ENCODE measurements around the gene MRPL12. TPM values are rescaled to one million over a fixed set of nuclear protein-coding genes. Genes with fewer than 3 reads are reported as not detected.

The MRPL12 gene
- total and polyA plus RNA-seq, 2 of the 13 experiments (the other 11 are each of a cell fraction or from before 2014, with no cell fraction given), result 39.1 to 94.1 TPM

DNA sequence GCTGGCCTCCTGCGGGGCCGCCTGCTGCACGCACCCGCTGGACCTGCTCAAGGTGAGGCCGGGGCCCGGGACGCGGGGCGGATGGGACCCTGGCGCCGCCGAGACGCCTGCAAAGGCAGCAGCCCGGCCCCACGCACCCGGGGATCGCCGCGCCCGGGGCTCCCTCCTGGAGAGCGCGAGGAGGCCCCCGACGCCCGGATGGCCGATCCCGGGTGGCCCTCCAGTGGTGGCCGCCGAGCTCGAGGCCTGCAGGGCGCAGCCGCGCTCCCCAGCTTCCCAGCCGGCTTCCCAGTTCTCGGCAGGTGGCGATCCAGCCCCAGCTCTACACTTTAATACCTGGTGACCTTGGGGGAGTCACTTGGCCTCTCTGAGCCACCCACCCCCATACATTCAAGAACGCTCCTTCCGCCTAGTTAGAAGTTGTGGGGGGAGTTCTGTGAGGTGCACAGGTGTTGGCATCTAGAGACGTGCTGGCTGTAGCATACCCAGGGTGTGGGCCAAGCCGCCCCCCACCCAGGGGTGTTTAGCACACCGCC lies 9.4 kb downstream of the MRPL12 start (continued):
- TF ChIP-seq, protein P1, sequence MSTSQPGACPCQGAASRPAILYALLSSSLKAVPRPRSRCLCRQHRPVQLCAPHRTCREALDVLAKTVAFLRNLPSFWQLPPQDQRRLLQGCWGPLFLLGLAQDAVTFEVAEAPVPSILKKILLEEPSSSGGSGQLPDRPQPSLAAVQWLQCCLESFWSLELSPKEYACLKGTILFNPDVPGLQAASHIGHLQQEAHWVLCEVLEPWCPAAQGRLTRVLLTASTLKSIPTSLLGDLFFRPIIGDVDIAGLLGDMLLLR (CRISPR knock-in tag; IDR thresholded peaks at IDR 0.05), result peak; percentile 18; the same call in 1 of the 2 replicates
- TF ChIP-seq SIX1 (CRISPR knock-in tag; IDR thresholded peaks at IDR 0.05; ENCODE audit: borderline replicate concordance) (no peak), MYPOP (CRISPR knock-in tag; IDR thresholded peaks at IDR 0.05) (peak; percentile 52; the same call in 1 of the 2 replicates), ZNF556 (CRISPR knock-in tag; IDR thresholded peaks at IDR 0.05; ENCODE audit: borderline replicate concordance) (peak; percentile 72; the same call in 1 of the 2 replicates), ARNT2 (CRISPR knock-in tag; IDR thresholded peaks at IDR 0.05; ENCODE audit: low read depth) (peak; percentile 22), MBD4 (IDR thresholded peaks at IDR 0.05; ENCODE audit: borderline replicate concordance, low read length) (no peak), NFKB2 (CRISPR knock-in tag; IDR thresholded peaks at IDR 0.05; ENCODE audit: borderline replicate concordance) (peak; percentile 80; the same call in 1 of the 2 replicates), ZFX (CRISPR knock-in tag; IDR thresholded peaks at IDR 0.05; ENCODE audit: low read depth) (peak; percentile 11), ZNF451 (CRISPR knock-in tag; IDR thresholded peaks at IDR 0.05) (peak; percentile 11; the same call in 1 of the 2 replicates), SNAPC4 (CRISPR knock-in tag; IDR thresholded peaks at IDR 0.05) (0 out of 2 replicates have a peak, but pooled peaks have one; percentile 13), ZNF317 (CRISPR knock-in tag; IDR thresholded peaks at IDR 0.05) (no peak), ELF1 (CRISPR knock-in tag; IDR thresholded peaks at IDR 0.05) (no peak), MED8 (CRISPR knock-in tag; IDR thresholded peaks at IDR 0.05; ENCODE audit: insufficient replicate concordance) (peak; percentile 46), GATA4 (IDR thresholded peaks at IDR 0.05; ENCODE audit: borderline replicate concordance, low read depth) (no peak), DR1 (CRISPR knock-in tag; IDR thresholded peaks at IDR 0.05) (0 out of 2 replicates have a peak, but pooled peaks have one; percentile 10), MEIS2 (CRISPR knock-in tag; IDR thresholded peaks at IDR 0.05) (no peak), EP300 (IDR thresholded peaks at IDR 0.05; ENCODE audit: low read depth in 2 of 2, low read length in 2 of 2) (no peak), EP300 (CRISPR knock-in tag; IDR thresholded peaks at IDR 0.05; ENCODE audit: borderline replicate concordance) (0 out of 2 replicates have a peak, but pooled peaks have one; percentile 37), NCOA1 (CRISPR knock-in tag; IDR thresholded peaks at IDR 0.05) (no peak), ZNF329 (CRISPR knock-in tag; IDR thresholded peaks at IDR 0.05; ENCODE audit: low read depth) (0 out of 2 replicates have a peak, but pooled peaks have one; percentile 54), ZNF768 (CRISPR knock-in tag; IDR thresholded peaks at IDR 0.05) (peak; percentile 93)
- TF ChIP-seq, protein P2, sequence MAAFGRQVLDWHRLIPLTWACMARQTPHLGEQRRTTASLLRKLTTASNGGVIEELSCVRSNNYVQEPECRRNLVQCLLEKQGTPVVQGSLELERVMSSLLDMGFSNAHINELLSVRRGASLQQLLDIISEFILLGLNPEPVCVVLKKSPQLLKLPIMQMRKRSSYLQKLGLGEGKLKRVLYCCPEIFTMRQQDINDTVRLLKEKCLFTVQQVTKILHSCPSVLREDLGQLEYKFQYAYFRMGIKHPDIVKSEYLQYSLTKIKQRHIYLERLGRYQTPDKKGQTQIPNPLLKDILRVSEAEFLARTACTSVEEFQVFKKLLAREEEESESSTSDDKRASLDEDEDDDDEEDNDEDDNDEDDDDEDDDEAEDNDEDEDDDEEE (CRISPR knock-in tag; IDR thresholded peaks at IDR 0.05), result no peak

Measured in HepG2 (cell line).